ENCODE measurements around the gene DPP7.

Gene DPP7

GRCh38 chr9:137067860-137068538 is 46.5 kb downstream of the DPP7 start:
- Histone ChIP-seq H3K27me3 (ENCODE audit: insufficient read depth, low read length, poor library complexity, severe bottlenecking) (no peaks in the 10 kb centered on the region), H3K4me3 (ENCODE audit: low read length, poor library complexity, severe bottlenecking) (peak overlapping the region; percentile 87), H3K9me2 (replicated peaks; ENCODE audit: low read depth, low read length) (no peaks in the 10 kb centered on the region), H4K20me1 (ENCODE audit: insufficient read depth, low read length, poor library complexity, severe bottlenecking) (peaks cover 36% of the 10 kb centered on the region), H3K36me3 (ENCODE audit: insufficient read depth, low read length) (peaks cover 9% of the 10 kb centered on the region; the same call in 1 of the 2 replicates), H3K4me2 (ENCODE audit: low read depth, low read length, poor library complexity, severe bottlenecking) (peak overlapping the region; percentile 98), H3K9me3 (ENCODE audit: insufficient read depth, low read depth, low read length) (no peaks in the 10 kb centered on the region), H2AFZ (ENCODE audit: low read length) (no peak overlapping the region), H3F3A (ENCODE audit: low read depth) (0 out of 2 replicates have a peak, but pooled peaks cover 3% of the 10 kb centered on the region), H3K9ac (ENCODE audit: low read depth, low read length, poor library complexity, severe bottlenecking) (peak overlapping the region; percentile 73), H3K79me2 (ENCODE audit: insufficient read depth, low read length) (peaks cover 59% of the 10 kb centered on the region), H3K4me1 (ENCODE audit: insufficient read depth, low read length, poor library complexity, severe bottlenecking) (peaks cover 24% of the 10 kb centered on the region)
- TF ChIP-seq CTCF (conservative IDR thresholded peaks at IDR 0.05; ENCODE audit: low read length) (peak; percentile 61), EZH2phosphoT487 (IDR thresholded peaks at IDR 0.05; ENCODE audit: borderline replicate concordance) (no peak)

- Histone ChIP-seq H3K4me1 (ENCODE audit: insufficient read depth, low read length, poor library complexity, severe bottlenecking) (peaks cover 21% of the 10 kb centered on the region), H4K20me1 (ENCODE audit: insufficient read depth, low read length, poor library complexity, severe bottlenecking) (peaks cover 36% of the 10 kb centered on the region), H3K9me3 (ENCODE audit: insufficient read depth, low read depth, low read length) (no peaks in the 10 kb centered on the region), H3K4me2 (ENCODE audit: low read depth, low read length, poor library complexity, severe bottlenecking) (no peak overlapping the region), H3K27me3 (ENCODE audit: insufficient read depth, low read length, poor library complexity, severe bottlenecking) (no peaks in the 10 kb centered on the region), H3K79me2 (ENCODE audit: insufficient read depth, low read length) (peaks cover 55% of the 10 kb centered on the region), H3F3A (ENCODE audit: low read depth) (0 out of 2 replicates have a peak, but pooled peaks cover 3% of the 10 kb centered on the region), H3K9me2 (replicated peaks; ENCODE audit: low read depth, low read length) (no peaks in the 10 kb centered on the region), H3K4me3 (ENCODE audit: low read length, poor library complexity, severe bottlenecking) (no peak overlapping the region), H2AFZ (ENCODE audit: low read length) (no peak overlapping the region), H3K9ac (ENCODE audit: low read depth, low read length, poor library complexity, severe bottlenecking) (no peak overlapping the region), H3K36me3 (ENCODE audit: insufficient read depth, low read length) (peaks cover 9% of the 10 kb centered on the region; the same call in 1 of the 2 replicates)
- TF ChIP-seq EZH2phosphoT487 (IDR thresholded peaks at IDR 0.05; ENCODE audit: borderline replicate concordance) = no peak
- no peak for TF ChIP-seq CTCF (conservative IDR thresholded peaks at IDR 0.05; ENCODE audit: low read length)
These were observed 48.3 kb downstream of the DPP7 start for GRCh38 chr9:137066096-137066861.

GRCh38 chr9:137065336-137065967 is 49.1 kb downstream of the DPP7 start:
- H4K20me1 ChIP-seq (ENCODE audit: insufficient read depth, low read length, poor library complexity, severe bottlenecking) = peaks cover 36% of the 10 kb centered on the region
- H3K27me3 ChIP-seq (ENCODE audit: insufficient read depth, low read length, poor library complexity, severe bottlenecking) = no peaks in the 10 kb centered on the region
- peaks cover 14% of the 10 kb centered on the region for H3K4me1 ChIP-seq (ENCODE audit: insufficient read depth, low read length, poor library complexity, severe bottlenecking)
- H3K36me3 ChIP-seq (ENCODE audit: insufficient read depth, low read length) = peaks cover 9% of the 10 kb centered on the region; the same call in 1 of the 2 replicates
- H3K9me2 ChIP-seq (replicated peaks; ENCODE audit: low read depth, low read length) = no peaks in the 10 kb centered on the region
- H3K4me3 ChIP-seq (ENCODE audit: low read length, poor library complexity, severe bottlenecking) = no peak overlapping the region
- no peak overlapping the region for H3K9ac ChIP-seq (ENCODE audit: low read depth, low read length, poor library complexity, severe bottlenecking)
- no peak overlapping the region for H3K4me2 ChIP-seq (ENCODE audit: low read depth, low read length, poor library complexity, severe bottlenecking)
- H3K79me2 ChIP-seq (ENCODE audit: insufficient read depth, low read length) = peaks cover 49% of the 10 kb centered on the region
- H3F3A ChIP-seq (ENCODE audit: low read depth) = peaks cover 3% of the 10 kb centered on the region; the same call in 1 of the 2 replicates
- H2AFZ ChIP-seq (ENCODE audit: low read length) = no peak overlapping the region
- no peak for TF ChIP-seq CTCF (conservative IDR thresholded peaks at IDR 0.05; ENCODE audit: low read length)
- no peaks in the 10 kb centered on the region for H3K9me3 ChIP-seq (ENCODE audit: insufficient read depth, low read depth, low read length)

All from Loucy (cell line).